ENCODE results near the gene KRTCAP2.
A peak's percentile ranks its signal among the peaks of the same experiment; 100 is the strongest.

Gene KRTCAP2

DNA sequence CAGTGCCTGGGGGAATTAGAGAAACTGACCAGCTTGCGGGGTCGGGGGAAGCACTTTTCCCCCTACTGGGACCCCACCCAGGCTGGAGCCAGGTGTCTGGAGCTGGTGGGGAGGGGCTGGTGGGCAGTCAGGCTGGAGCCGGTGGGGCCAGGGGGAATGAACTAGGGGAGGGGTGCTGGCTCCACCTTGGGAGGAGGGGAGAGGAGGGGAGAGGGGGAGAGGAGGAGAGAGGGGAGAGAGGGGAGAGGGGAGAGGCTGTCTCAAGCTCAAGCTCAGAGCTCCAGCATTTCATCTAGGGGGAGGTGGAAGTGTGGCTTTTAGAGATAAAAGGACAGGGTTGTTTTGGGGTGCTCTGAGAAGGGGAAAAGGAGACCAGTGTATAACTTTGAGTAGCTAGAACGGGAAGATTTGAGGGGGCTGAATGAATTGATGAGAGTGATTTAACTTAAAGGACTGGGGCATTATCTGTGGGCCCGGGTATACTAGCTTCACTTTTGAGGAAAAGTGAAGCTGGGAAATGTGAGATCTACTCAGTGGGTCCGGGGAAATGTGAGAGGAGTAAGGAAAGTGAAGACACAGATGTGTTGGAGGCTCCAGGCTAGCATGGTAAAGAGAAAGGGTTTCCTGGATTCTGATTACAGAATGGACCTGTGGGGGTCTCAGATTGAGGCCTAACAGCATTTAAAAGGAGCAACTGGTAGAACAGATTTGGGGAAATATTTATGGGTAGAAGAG, 42.7 kb downstream of the KRTCAP2 start:
- DNase-seq = no peak

DNA sequence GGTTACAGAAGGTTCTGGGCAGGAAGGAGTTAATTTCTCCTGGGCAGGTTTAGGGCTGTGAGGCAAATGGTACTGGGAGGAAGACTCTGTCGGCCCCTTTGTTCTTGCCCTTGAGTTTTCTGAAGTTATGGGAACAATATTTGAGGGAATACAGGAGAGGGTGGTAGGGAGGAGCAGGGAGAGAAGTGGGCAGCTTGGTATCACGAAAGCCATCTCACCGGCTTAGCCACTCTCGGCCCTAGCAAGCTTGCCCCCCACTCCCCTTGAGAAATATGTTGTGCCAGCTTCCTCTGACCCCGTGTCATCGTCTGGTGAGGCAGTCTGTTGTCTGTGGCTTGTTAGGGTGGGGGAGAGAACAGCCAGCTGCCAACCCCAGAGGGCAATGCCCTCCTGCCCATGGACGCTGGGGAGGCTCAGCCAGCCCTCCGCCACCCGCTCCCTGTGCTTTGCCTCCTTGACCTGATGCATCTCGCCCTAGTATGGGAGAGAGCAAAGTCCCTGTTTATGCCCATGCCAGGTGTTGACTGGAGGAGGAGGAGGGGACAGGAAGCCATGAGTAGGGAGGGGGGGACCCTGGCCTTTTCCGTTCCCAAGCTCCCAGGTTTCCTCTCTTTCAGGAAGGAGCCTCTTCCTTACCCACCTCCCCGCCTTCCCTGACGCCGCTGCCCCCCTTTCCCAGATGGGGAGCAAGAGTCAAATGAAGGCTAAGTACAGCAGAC, 44.2 kb downstream of the KRTCAP2 start:
- no peak for DNase-seq

DNA sequence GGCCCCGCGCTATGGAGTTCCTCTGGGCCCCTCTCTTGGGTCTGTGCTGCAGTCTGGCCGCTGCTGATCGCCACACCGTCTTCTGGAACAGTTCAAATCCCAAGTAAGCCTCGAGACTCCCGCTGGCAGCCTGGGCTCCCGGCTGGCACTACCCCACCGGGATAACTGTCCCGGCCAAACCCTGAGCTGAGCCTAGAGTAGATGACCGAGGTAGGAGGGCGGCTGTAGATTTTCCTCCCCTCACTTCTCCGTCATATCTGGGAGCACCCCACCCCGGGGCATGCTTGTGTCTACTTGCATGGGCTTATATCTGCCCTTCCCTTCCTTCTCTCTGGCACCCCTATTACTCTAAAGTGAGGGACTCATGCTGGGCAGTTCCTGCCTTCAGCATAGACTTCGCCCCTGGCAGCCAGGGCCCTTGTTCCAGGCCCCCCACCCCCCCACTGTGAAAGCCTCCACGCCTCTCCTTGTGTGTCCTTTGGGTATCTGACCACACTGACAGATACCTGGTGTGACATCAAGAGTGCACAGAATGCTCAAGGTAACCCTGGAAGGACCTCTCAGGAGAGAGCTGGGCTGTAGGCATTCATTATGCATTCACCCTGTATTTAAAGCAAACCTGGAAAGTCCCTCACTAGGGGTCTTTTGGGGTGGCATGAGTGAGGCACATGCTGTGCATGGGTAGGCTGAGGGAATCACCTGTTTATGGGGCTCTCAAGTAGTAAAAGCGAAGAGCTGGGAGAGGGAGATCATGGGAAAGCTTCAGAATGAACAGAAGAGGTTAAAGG, 44.9 kb downstream of the KRTCAP2 start:
- no peak for DNase-seq

DNA sequence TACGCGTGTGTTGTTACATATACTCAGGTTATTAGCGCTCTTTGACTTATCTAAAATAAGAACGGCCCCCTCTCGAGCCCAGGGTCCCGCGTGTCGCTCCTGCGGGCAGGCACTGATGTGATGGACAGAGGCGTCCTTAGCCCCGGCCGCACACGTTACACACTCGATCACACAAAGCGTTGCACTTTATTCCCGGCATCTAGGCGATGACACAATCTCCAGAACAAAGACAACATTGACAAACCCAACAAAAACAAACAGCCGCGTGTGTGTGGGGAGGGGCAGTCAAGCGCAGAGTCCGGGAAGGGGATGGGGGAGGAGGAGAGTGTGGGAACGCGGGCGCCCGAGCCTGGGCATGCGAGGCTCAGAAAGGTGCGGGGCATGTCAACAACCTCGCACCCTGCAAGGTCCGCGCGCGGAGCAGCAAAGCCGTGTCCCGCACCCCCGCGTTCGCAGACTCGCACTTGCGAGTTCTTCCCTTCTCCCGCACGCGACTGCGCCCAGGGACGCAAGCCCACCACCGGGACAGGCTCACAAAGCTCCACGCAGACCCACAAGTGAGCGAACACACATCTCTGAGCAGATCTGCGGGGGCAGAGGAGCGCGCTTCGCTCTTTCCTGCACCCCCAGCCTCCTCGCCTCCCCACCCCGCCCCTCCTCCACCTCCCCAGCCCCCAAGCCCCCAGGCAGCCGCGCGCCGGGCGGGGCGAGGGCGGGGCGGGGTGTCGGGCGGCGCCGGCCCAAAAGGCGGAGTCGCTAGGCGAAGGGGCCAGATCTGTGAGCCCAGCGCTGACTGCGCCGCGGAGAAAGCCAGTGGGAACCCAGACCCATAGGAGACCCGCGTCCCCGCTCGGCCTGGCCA, 45.8 kb downstream of the KRTCAP2 start, which contains the start of gene EFNA1:
EFNA1 (plus strand) TSS at position 772 of the 862 bp plus-strand sequence. CDS start 102 bp downstream, outside the sequence.
- peak; percentile 50 for DNase-seq

DNA sequence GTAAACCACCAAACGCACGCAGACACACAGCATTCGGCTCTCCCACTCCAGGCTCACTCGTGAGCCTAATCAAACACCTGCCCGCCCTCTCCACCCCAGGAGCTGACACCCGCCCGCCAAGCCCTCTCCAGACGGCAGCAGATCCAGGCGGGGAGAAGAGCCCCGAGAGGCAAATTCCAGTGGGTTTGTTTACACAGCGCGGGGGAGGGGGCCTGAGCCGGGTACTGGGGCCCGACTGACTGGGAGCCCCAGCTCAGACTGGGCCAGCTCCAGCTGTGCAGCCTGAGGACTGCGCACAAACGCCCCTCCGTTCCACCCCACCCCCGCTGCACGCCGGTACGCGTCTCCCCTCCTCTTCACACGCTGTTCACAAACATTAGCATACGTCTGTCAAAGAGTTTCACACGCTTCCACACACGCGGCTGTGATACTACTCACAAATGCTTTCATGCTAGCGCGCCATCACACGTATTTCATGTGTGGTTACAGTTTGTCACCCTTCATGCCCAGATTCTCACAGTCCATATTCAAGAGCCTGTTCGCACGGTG, 46.5 kb downstream of the KRTCAP2 start:
- peak; percentile 50 for DNase-seq

DNA sequence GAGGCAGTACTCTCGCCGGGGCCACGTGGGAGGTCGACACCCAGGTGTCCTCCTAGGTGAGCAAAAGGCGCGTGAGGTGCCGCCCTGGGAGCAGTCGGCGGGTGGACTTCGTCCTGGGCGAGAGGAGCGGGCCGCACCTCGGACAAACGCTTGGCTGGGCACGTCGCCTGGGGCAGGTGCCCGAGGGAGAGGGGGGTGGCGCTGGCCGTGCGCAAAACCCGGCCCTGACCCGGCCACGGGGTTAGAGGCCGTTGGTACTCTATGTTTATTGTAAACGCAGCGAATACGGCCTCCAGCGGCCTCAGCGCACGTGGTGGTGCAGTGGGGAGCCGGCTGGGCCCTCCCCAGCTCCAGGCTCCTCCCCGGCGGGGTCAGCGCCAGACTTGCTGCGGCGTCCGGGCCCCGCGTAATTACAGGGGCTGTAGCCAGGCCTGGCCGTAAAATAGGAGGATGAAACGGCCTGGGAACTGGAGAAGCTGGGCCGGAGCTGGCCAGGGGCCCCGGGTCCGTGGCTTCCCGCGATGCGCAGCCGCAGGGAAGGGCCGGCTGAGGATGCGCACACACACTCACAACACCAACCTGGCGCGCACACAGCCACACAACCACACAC, 47.1 kb downstream of the KRTCAP2 start:
- no peak for DNase-seq

DNA sequence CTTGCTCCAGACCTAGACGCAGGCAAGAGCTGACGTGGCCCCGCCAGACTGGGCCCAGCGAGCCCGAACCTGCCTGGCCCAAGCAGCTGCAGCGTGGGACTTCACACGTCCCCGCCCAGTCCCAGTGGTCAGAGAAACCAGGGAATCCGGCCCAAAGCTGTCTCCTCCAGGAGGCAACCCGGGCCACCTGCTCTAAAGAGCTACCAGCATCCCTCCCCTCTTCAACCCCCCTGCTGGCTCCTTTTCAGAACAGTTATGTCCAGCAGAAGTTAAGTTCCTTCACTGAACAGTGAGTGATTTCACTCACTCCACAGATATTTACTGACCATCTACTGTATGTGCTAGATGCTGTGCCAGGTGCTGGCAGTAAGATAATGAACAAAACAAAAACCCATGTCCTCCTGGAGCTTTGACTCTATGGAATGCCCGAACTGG, 47.6 kb downstream of the KRTCAP2 start:
- no peak for DNase-seq

DNA sequence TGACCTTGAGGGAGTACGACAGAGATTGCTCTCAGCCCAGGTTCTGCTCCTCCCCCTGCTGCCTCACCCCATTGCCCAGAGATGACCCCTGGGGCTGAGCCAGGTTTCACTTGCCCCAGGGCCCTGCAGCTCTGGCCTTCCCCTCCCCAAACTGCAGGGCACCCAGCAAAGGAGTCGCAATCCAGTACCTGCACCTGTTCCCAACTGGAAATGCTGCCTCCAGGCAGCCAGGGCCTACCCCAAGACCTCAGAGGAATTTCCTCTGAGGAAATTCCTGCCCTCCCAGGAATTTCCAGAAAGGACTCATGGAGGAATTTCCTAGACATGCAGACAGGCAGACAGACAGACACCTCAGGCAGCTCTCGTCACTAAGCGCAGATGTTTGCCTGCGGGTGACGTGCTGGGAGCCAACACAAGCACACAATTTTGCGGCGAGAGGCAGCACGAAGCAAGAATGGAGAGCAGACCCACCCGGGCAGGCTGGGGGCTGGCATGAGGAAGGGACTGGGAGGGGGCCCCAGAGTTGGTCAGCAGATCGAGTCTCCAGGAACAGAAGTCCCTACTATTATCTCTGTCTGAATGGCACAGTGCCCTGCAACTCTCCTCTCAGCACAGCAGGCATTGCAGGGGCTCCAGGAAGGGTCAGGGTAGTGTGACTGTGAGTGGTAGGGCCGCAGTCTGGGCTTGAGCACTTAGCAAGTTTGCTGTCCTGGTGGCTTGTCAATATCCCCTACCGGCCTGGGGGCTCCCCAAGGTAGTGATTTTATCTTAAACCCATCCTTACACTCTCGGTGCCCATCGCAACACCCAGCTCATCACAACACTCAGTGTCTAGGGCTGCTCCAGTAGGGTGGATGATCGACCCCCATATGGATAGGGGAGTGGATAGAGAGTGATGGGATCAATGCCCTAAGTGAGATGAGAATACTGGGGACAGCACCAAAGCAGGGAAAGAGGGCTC, 48.3 kb downstream of the KRTCAP2 start:
- DNase-seq = no peak

DNA sequence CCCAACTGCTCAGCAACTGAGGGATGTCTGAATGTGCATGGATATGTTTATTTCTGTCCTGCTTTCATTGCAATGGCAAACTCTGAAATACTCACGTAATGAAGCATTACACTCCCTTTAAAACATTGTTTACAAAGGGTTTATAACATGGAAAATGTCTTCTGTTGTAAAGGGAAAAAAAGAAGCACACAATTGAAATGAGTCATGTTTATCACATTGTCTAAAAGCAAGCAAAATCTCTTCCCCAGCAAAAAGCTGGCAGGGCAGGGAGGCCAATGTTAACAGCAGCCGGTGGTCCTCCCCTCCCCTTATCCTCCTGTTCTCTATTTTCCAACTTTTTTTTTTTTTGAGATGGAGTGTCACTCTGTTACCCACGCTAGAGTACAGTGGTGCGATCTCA, 49.3 kb downstream of the KRTCAP2 start:
- no peak for DNase-seq

DNA sequence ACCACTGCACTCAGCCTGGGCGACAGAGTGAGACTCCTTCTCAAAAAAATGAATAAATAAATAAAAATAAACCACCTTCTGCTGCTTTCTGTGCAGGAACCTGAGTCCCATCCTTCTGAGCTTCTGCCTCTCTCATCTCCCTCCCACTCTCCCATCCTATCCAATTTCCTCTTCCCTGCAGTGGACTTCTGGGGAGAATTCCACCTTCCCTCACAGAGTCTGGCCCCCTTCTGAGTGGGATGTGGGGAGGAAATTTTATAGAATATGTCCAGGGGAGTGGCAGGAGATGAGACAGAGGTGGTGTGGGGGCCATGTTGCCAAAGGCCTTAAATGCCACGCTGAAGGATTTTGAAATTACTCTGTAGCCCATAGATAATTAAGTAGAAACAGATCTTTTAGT, 50.8 kb downstream of the KRTCAP2 start:
- DNase-seq = no peak

DNA sequence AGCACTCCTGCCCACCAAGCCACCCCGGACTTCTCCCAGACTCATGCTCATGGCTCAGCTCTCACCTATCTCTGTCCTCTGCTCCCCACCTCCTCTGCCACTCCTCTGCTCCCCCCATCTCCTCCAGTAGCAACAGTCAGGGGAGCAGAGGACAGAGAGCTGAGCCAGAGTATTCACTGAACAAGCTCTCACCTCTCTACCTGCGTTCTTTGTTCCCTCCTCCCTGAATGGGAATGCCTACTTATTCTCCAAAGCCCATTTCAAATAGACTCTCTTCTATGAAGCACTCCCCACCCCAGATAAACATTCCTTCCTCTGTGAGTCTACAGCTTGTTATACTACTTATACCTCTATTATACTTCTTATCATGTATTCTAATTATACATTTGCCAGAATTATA, 51.9 kb downstream of the KRTCAP2 start:
- DNase-seq = no peak

DNA sequence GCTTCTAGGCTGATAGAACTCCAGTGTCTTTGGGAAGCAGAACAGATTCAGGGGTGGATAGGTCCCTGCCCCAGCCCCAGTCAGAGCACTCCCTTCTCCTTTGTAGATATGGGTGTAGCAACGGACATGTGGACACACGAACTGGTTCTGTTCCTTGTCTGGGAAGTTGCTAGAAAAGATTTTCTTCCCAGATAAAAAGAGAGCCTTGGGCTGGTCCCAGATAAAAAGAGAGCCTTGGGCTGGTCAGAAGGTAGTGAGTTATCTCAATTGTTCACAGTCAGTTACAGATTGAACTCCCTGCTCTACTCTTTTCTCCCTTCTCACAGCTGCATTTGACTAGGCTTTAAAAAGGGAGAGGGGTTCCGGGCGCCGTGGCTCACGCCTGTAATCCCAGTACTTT, 52.9 kb downstream of the KRTCAP2 start:
- no peak for DNase-seq

All from NCI-H748 treated with DMSO at 0.1 percent for 48 hours (cell line).